IPS-NIHi7 (cell line): ENCODE results near the gene HK1.

Experiments used
- DNase-seq: peaks from one replicate; pipeline ENCODE4 v3.0.0; 2012; ENCODE audit warnings: mixed read lengths; ENCODE audit errors: extremely low spot score

The HK1 gene

DNA sequence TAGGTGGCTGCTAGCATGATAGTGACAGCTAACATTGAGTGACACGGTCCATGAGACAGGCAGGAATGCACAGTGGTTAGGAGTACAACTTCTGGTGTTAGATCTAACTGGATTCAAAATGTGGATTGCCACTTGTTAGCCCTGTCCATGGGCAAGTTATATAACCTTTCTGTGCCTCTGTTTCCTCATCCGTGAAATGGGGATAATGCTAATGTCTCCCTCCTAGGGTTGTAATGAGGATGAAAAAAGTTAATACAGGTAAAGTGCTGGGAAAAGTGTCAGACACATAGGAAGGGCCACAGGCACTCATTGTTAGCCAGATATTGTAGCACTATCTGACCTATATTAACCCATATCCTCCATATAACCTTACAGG is 96.6 kb downstream of the HK1 start:
- DNase-seq, result no peak

DNA sequence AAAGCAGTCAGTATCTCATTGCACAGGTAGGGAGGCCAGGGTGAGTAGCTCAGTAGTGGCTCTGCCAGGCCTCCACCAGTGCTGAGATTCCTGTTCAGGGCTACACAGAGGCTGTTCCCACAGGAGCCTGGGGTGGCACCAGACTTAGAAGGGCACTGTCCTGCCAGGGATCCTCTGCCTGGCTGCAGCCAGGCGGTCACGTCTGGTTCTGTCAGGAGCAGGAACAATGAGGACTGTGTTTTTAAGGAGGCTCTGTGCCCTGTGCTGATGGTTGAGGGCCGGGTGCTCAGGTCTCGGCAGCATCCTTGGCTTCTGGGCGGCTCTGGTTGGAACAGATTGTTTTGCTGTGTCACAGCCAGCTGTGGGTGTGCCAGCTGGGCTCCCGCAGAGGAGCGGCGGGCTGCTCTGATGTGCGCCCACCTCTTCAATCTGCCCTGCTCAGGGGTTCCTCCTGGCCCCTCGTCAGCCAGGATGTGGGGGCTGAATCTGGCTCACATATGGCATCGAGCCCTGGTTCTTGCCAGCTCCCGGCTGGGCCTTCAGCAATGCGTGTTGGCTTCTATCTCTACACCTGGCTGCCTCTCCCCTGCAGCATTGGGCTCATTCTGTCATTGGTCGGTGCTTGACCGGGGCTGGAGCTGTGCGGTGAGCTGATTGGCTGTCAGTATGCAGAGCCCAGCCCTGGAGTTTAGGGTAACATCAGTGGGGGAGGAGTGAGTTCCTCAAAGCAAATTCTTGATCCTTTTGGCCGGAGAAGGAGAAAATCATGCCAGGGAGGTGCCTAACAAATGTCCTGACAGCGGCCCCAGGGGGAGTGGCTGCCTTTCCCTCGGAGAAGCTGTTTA is 97.2 kb downstream of the HK1 start:
- peak; percentile 97 for DNase-seq

- DNase-seq, result no peak
Measured at GRCh38 chr10:69376662-69377061, 98.4 kb downstream of the HK1 start.

GRCh38 chr10:69377191-69377590 is 98.9 kb downstream of the HK1 start:
- no peak for DNase-seq

DNA sequence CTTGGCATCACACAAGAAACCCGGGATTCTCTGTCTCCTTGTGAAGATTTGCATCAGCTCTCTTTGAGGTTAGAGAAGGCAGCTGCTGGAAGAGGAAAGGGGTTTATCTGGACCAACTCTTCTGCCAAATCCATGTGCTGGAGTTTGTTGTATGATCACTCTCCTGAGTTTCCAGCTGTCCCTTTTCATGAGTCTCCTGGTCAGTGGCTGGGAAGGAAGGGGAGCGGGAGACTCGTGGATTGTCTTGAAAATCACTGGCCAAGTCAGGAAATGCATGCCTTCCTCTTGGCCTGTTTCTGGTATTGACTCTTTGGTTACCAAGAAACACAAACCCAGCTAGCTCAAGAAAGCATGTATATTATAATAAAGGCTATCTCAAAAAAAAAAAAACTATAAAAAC is 99.6 kb downstream of the HK1 start:
- DNase-seq, result no peak

GRCh38 chr10:69379800-69380199 is 101.5 kb downstream of the HK1 start:
- DNase-seq, result no peak

- DNase-seq, result no peak
Measured at GRCh38 chr10:69382382-69383117, 104.3 kb downstream of the HK1 start.

DNA sequence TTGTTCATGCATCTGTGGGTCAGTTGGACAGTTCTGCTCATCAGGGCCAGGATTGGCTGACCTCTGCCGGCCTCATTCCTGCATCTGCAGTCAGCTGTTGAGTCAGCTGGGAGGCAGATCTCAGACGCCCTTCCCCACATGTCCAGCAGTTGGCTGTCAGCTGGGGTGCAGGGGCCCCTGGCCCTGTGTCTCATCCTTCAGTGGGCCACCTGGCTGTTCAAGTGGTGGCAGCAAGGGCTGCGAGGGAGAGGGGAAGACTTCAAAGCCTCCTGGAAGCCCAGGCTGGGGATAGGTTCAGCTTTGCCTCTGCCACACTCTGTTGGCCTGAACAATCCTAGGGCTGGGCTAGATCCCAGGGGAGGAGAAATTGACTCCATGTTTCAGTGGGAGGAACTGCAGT is 105.3 kb downstream of the HK1 start:
- DNase-seq, result no peak

DNA sequence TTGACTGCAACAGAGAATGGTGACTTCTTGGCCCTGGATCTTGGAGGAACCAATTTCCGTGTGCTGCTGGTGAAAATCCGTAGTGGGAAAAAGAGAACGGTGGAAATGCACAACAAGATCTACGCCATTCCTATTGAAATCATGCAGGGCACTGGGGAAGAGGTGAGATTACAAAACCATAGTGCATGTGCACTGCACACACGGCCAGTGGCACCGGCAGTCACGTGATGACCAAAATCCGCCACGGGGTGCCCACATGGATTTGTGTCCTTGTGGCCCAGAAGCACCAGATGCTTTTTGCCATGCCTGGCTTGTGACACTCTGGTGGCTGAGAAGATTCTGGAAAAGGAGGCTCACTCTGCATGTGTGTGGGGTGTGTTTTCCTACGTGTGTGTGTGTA is 106.0 kb downstream of the HK1 start:
- no peak for DNase-seq

DNA sequence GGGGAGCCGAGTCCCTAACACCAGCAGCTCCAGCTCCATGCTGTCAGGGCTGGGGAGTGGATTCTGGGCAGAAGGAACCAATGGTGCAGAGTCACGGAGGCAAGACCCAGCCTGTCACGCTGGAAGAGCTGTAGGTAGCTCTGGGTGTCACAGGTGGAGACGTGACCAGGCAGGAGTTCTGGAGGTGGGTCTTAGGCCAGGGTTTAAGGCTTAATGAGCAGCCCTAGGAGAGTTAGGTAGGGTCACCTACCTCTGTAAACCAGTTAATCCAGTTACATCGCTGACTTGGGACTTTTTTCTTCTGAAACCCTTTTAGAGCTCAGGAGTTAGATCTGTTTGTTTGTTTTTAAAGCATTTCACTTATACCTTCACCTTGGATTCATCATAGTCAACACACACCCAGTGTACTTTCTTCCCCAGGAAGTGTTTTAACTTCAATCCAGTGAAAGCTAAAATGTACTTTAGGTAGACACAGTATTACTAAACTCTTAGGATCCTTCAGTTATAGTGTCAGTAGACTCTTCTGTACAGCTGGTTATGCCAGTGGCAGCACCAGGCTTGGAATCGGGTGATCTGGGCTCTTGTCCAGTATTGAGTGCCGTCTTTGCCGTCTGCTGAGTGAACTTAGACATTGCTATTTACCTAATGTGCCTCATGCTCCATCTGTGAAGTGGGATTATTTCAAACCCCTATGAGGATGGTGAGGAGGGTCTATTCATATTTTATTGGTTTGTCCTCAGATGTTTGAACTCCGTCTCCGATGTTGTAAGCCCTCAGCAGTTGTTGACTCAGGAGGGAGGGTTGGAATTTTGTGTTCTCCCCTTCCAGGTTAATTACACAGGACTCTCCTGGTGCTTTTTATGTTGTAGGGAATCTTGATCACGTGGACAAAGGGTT is 107.4 kb downstream of the HK1 start:
- no peak for DNase-seq

DNA sequence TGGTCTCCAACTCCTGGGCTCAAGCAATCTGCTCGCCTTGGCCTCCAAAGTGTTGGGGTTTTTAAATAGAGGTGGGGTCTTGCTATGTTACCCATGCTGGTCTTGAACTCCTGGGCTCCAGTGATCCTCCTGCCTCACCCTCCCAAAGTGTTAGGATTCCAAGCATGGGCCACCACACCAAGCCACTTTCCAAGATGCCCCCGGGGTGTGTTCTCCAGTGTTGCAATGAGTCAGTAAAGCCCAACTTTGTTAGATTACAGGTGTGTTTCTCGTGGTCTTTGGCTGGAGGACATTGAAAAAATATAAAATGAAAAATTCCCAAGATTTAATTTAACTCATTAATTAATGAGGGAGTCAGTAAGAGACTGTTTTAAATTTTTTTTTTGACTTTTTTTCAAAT is 109.2 kb downstream of the HK1 start:
- DNase-seq, result no peak

DNA sequence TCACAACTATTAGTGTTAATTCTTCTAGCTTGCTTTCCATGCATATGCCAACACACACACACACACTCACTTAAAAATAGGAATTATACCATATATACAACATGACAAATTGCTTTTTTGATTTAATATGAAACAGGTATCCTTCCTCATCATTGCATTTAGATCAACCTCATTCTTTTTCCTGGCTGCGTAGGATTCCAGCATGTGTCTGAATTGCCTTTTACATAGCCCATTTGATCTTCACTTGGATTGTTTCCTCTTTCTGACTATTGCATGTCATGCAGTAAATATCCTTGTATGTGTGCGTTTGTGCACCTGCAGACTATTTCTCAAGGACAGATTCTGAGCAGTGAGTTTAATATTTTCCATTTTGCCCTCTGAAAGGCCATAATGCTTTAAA is 110.2 kb downstream of the HK1 start:
- no peak for DNase-seq

DNA sequence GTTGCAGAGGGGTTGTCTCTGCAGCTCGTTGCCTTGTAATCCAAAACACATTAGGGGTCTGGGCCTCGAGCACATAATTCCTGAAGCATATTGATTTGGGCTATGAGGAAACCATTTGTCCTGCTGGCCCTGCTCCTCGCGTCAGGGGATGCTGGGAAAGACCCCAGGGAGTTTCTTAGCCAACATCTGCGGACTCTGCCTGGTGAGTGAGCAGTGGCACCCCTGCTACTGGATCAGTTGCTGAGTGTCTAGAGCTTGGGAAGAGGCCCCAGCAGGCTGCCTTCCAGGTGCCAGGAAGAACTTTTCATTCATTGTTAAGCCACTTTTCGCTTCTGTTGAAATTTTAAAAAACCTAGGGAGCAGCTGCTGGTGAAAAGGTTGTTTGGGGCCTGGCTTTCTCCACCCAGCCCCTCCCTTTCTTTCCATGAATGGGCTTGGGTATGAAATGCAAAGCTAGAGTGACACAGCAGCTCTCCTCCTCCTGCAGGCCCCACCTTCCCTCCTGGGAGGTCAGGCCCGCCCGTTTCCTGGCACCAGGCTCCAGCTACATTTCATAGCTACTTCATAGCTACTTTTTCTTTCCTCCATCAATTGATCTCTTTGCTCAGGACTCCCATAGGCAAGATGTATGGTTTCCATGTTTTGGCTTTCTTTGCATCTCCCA is 111.7 kb downstream of the HK1 start:
- peak; percentile 89 for DNase-seq

DNA sequence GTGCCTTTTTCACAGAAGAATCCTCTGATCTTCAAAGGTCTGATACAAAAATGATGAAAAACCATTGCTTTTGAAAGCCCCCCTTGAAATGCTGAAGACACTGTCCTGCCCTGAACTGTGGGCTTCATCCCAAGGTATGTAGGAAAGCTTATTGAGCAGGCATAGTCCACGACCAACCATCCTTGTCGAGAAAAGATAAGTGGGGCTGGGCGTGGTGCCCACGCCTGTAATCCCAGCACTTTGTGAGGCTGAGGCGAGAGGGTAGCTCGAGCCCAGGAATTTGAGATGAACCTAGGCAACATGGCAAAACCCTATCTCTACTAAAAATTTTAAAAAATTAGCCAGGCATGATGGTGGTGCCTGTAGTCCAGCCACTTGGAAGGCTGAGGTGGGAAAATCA is 112.9 kb downstream of the HK1 start:
- no peak for DNase-seq

GRCh38 chr10:69392481-69393000 is 114.2 kb downstream of the HK1 start:
- DNase-seq, result peak; percentile 92

GRCh38 chr10:69394020-69394419 is 115.7 kb downstream of the HK1 start:
- DNase-seq, result no peak

- no peak for DNase-seq
Measured at GRCh38 chr10:69397972-69398371, 119.7 kb downstream of the HK1 start.

DNA sequence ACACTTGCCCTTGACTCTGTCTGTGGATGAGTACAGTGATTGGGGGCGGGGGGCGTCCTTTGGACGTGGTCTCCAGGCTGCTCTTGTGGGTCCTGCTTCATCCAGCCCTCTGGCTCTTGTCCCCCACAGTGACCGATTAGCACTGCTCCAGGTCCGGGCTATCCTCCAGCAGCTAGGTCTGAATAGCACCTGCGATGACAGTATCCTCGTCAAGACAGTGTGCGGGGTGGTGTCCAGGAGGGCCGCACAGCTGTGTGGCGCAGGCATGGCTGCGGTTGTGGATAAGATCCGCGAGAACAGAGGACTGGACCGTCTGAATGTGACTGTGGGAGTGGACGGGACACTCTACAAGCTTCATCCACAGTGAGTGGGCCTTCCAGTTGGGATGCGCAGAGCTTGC is 120.2 kb downstream of the HK1 start:
- no peak for DNase-seq

GRCh38 chr10:69400936-69401335 is 122.6 kb downstream of the HK1 start:
- DNase-seq, result no peak

- DNase-seq, result no peak
Measured at GRCh38 chr10:69401416-69401815, 123.1 kb downstream of the HK1 start.

DNA sequence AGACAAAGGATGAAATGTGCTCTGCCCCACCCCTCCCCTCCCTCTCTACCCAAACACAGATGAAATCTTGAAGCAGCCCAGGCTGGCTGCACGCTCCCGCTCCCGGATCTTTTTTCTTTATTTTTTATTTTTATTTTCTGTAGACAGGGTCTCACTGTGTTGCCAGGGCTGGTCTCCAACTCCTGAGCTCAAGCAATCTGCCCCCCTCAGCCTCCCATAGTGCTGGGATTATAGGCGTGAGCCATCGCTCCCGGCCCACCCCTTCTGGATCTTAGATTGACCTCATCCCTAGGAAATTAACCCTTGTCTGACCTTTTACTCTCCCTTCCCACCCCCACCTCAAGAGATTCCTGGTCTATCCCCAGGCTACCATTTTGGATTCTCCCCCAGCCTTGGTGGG is 124.1 kb downstream of the HK1 start:
- no peak for DNase-seq

GRCh38 chr10:69403066-69403465 is 124.8 kb downstream of the HK1 start:
- DNase-seq, result no peak
